22Rv1 (cell line): ENCODE results near the gene DMRT3.

ENCODE experiments used
- CTCF ChIP-seq: fragments of 450-650 bp; IDR thresholded peaks from 2 replicates; pipeline ENCODE4 v1.5.1; 2017; ENCODE audit warnings: mild to moderate bottlenecking
- ZFX ChIP-seq: fragments of 450-650 bp; IDR thresholded peaks from 2 replicates; pipeline ENCODE4 v1.6.1; 2017; ENCODE audit warnings: antibody characterized with exemption, borderline replicate concordance

GRCh38 chr9:1028501-1029190, 52.2 kb downstream of the DMRT3 start:
- TF ChIP-seq CTCF = no peak
- no peak for TF ChIP-seq ZFX
